ENCODE measurements around the gene PNRC1.
A peak's percentile ranks its signal among the peaks of the same experiment; 100 is the strongest.
"Not testable (repeated sequence)": the region's sequence is repeated elsewhere in the genome, so short reads cannot be mapped to it uniquely, and the experiment has no call there.

The PNRC1 gene

GRCh38 chr6:89063881-89064280 lies 16.7 kb upstream of the PNRC1 start (continued):
- TF ChIP-seq CREB5 (CRISPR knock-in tag; IDR thresholded peaks at IDR 0.05; ENCODE audit: low read depth) (no peak), ZNF565 (CRISPR knock-in tag; conservative IDR thresholded peaks at IDR 0.05; ENCODE audit: low read depth) (no peak)

GRCh38 chr6:89064931-89065330 lies 15.6 kb upstream of the PNRC1 start:
- not testable (repeated sequence) for ATAC-seq

- ATAC-seq: not testable (repeated sequence)
These were observed 14.4 kb upstream of the PNRC1 start for GRCh38 chr6:89066121-89066520.

- no peak for ATAC-seq
- no peak for TF ChIP-seq PATZ1 (CRISPR knock-in tag; IDR thresholded peaks at IDR 0.05; ENCODE audit: borderline replicate concordance)
- TF ChIP-seq TCF4 (CRISPR knock-in tag; IDR thresholded peaks at IDR 0.05; ENCODE audit: borderline replicate concordance): no peak
- no peak for TF ChIP-seq SNAI2 (CRISPR knock-in tag; IDR thresholded peaks at IDR 0.05)
- no peak for TF ChIP-seq TOX (CRISPR knock-in tag; IDR thresholded peaks at IDR 0.05; ENCODE audit: borderline replicate concordance)
- TF ChIP-seq BACH2 (CRISPR knock-in tag; IDR thresholded peaks at IDR 0.05; ENCODE audit: borderline replicate concordance): no peak
- no peak for TF ChIP-seq ZNF70 (CRISPR knock-in tag; IDR thresholded peaks at IDR 0.05)
- no peak for TF ChIP-seq ZC3H10 (CRISPR knock-in tag; IDR thresholded peaks at IDR 0.05)
- TF ChIP-seq GLIS3 (CRISPR knock-in tag; IDR thresholded peaks at IDR 0.05): no peak
These were observed 13.5 kb upstream of the PNRC1 start for GRCh38 chr6:89066940-89067646.

GRCh38 chr6:89067796-89068195 lies 12.8 kb upstream of the PNRC1 start:
- ATAC-seq: peak; percentile 57

More at GRCh38 chr6:89067796-89068195, 12.8 kb upstream of the PNRC1 start:
- TF ChIP-seq CREB5 (CRISPR knock-in tag; IDR thresholded peaks at IDR 0.05; ENCODE audit: low read depth) (no peak), ZNF565 (CRISPR knock-in tag; conservative IDR thresholded peaks at IDR 0.05; ENCODE audit: low read depth) (no peak), ZFP30 (CRISPR knock-in tag; IDR thresholded peaks at IDR 0.05) (no peak), ESRRG (CRISPR knock-in tag; IDR thresholded peaks at IDR 0.05) (no peak), OSR1 (CRISPR knock-in tag; IDR thresholded peaks at IDR 0.05) (no peak), ISL1 (CRISPR knock-in tag; IDR thresholded peaks at IDR 0.05) (no peak), ZC3H10 (CRISPR knock-in tag; IDR thresholded peaks at IDR 0.05) (no peak), RARB (CRISPR knock-in tag; IDR thresholded peaks at IDR 0.05) (no peak), PATZ1 (CRISPR knock-in tag; IDR thresholded peaks at IDR 0.05; ENCODE audit: borderline replicate concordance) (no peak), ZNF70 (CRISPR knock-in tag; IDR thresholded peaks at IDR 0.05) (no peak), PPARA (CRISPR knock-in tag; IDR thresholded peaks at IDR 0.05; ENCODE audit: borderline replicate concordance) (no peak), SNAI2 (CRISPR knock-in tag; IDR thresholded peaks at IDR 0.05) (no peak), ZFP3 (CRISPR knock-in tag; IDR thresholded peaks at IDR 0.05) (no peak)
